GM19328 (cell line): ENCODE results near the gene EVI5.

Experiments used
- ATAC-seq: cut with Tn5 transposase; IDR thresholded peaks from one replicate; pipeline ENCODE4 v1.9.1; 2021; ENCODE audit warnings: mild to moderate bottlenecking, moderate library complexity; ENCODE audit not compliant: unreplicated experiment

Gene EVI5

DNA sequence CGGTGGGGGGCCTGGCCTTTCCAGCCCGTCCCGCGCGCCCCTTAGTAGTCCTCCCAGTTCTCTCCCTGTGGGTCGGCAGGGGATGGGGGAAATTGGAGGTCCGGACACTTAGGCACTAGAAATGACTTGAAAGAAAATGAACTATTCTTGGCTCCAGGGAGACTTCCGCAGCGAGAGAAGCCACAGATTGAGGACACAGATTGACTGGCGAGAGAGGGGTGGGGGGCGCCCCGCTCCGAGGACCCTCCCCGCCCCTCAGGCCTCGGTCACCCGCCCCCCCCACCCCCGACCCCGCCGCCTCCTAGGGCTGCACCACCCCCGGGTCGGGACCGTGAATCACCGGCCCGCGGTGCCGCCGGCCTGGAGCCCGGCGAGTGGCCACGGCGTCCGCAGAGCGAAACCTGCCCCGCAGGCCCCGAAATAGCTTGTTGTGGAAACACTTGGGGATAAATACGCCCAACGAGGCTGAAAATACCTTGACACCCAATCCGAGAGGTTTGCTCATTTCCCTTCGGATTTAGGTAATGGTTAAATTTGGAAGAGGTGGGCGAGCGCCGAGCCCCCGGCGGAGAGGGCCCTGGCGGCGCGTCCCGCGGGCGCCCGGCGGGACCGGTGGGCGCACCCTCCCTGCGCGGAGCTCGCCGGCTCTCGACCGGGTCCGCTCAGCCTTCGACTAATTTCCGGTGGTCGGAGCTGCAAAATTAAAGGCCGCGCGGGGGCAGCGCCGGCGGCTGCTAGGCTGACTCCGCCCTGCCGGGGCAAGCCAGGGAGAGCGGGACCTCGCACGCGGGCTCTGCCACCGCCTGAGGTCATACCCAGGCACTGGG, 298.4 kb downstream of the EVI5 start, which contains the start of gene GFI1:
GFI1 (minus strand) TSS at position 675 of the 827 bp plus-strand sequence. CDS start 3,438 bp downstream, outside the sequence.
- ATAC-seq, result no peak

DNA sequence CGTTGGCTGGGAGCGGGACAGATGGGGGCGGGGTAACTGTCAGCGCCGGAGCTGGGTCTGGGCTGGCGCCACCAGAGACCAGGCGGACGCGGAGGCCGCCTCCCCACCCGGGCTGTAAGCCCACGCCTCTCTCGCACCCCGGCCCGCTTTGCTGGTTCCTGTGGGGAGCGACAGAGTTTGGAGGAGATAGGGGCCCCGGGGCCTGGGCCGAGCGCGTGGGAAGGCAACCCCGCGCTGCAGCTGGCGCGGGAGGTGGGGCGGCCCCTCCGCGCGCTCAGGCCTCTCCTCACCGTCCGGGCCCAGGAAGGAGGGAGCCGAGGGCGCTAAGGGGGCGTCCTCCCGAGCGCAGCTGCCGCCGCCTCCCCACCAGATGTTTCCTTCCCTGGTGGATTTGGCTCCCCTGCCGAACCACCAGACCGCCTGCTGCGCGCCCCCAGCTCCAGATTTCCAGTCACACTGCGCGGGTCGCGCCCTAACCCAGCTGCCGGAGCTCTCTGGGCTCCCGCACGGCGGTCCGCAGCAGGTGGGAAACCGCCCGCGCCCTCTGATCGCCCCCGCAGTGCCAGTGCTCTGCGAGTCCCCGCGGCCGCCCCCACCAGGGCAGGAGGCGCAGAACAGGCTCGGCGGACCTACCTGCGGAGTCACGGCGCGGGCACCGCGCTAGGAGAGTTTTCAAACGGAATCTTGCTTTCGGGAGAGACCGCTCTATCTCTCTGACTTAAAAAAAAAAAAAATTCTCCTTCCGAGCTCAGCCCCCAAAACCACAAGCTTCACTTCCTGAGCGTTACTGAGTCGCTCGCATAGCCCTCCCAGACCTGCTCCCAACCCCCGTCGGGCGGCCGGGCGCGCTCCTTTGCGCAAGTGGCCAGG, 299.3 kb downstream of the EVI5 start:
- peak; percentile 50 for ATAC-seq

DNA sequence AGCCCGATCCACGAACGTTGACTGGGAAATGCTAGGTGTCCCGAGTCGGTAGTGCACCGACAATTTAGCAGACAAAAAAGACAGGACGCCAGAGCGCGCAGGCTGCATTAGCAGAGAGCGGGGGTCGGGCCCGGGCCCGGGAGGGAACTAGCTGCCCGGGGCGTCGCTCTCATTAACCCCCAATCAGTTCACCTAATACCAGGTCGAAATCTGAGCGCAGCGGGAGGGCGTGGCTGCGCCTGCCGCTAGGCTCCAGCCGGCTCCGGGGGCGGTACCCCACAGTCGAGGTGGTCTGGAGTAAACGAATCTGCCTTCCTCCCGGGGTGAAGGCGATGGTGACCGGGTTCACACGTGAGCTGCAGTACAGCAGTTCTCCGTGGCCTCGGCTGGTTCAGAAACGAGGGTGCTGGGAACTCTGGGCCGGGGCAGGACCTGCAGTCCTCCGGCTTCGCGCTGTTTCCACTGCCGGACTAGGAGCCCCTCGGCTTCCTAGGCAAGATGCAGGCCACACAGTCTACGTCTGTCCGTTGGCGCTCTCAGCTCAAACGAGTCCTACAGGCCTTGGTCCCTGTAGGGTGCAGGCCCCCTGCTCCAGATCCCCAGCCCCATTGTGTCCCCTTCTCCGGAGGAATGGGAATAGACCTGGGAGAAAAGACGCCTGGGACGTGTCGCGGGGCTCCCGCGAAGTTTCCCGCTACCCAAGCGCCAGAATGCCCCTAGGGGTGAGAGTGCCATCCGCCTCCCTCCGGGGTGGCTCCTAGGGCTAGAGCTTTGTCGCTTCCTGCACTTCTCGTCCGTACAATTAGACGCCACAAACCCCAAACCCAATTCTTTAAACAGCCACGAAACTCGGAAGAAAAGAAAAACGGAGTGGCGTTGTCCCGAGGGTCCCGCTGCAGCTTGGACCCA, 300.2 kb downstream of the EVI5 start:
- no peak for ATAC-seq

DNA sequence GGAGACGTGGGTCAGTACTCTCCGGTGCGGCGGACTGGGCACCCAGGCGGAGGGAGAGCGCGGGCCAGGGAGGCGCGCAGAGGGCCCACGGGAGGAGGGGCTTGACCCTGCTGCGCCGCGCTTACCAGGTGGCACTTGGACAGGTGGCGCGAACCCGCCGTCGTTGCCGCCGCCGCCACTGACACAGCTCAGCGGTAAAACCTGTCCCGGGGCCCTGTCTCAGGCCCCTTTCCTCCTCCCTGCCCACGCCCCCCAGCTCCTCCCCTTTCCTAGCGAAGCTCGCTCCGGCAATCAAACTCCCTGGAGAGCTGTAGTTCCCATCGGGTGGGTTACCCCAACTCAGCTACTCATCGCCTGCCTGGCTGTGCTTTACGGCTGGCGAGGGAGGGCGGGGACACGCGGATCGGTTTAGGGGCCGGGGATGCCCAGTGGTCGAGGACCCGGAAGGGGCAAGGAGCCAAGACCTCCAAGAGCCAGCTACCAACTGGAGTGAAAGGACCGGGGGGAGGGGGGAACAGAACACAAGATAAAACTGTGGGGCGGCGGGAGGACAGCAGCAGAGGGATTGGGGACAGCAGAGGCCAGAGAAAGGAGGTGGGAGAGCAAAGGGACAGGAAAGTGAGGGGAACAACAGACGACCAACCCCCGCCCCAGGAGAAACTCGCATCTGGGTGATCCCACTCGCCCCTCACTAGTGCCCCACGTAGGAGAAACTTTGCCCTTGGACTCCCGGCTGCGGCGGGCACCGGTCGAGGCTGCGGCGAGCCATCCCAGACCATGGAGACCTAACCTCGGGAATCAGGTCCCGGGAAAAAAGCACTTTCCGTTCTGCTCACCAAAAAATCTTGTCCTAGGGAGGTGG, 301.1 kb downstream of the EVI5 start:
- ATAC-seq, result no peak

DNA sequence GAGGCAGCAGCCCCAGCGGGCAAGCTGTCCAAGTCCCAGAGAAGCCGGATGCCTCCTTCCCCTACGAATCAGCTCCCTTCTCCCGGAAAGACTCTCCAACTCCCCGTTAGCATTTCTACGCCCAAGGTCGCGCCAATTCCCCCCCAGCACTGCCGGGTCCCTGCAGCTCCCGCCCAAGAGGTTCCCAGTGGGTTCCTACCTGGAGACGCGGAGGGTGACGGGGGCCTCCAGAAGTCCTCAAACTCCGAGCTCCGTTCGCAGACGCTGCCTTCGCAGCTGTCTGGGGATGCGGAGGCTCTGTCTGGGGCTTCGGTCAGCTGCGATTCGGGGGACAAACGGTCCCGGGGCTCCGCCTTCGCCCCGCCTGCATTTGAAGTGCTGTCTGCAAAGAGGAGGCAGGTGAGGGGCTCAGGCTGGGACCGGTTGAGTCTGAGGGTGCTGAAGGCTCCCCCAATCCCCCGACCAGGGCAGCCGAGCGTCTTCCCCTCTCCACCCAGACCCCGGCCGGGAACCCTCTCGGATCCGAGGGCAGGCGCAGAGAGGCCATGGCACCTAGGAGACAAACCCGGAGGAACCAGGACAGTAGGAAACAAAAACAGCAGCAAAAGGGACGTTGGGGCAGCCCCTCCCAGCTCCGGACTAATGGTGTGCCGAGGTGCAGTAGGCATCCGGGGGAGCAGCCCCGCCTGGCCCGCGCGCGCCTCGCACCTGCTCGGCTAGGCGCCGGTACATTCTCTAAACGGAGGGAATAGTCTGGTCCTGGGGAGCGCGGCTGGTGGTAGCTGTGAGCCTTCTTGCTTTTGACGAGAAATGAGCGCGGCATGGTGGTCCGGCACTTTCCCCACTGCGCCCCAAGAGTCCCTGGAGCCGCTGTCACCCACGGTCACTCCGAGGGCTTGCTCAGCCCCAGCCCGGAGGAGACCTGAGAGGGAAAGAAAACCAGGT, 302.0 kb downstream of the EVI5 start:
- no peak for ATAC-seq

DNA sequence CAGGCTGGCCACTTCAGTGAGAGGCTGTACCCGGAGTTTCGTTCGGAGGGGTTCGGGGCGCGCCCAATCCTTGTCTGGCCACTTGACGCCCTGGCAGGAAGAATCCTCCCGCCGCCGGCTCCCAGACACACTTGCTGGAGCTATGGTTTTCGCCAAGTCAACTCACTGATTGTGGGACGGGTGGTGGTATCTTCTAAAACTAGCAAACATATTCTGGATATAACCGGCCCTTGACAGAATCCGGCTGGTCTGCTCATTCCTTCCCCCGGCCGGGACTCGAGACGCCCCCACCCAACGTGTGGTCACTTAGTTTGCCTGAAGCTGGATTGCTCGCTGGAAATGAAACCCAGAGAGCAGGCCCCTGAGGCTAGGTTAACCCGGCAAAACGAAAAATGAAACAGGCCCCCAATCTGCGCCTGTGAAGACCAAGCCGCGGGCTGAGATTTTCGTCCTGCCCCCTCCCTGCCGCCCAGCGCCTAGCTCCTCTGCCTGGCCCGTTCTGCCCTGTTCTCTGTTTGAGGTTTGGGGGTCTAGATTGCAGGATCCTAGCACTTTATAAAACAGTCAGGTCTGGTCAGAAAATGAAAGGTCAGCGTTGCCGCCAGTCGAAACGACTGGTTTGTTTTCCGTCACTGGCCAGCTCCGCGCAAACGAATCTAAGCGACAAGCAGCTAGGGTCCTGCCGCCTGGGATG, 302.8 kb downstream of the EVI5 start:
- ATAC-seq, result no peak

DNA sequence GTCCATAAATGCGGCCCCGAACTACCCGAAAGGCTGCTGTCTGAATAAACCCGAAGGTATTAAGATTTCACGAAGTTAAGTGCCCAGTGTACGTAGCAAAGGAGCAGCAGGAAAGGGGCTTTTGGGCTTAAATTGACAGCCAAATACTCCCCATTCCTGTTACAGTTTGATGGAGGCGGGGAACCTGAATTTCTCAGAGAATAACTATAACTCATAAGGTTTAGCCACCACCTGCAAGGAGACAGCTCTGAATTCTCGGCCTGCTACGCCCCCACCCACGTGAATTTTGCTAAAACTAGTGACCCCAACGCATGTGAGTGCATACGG, 303.3 kb downstream of the EVI5 start:
- no peak for ATAC-seq

DNA sequence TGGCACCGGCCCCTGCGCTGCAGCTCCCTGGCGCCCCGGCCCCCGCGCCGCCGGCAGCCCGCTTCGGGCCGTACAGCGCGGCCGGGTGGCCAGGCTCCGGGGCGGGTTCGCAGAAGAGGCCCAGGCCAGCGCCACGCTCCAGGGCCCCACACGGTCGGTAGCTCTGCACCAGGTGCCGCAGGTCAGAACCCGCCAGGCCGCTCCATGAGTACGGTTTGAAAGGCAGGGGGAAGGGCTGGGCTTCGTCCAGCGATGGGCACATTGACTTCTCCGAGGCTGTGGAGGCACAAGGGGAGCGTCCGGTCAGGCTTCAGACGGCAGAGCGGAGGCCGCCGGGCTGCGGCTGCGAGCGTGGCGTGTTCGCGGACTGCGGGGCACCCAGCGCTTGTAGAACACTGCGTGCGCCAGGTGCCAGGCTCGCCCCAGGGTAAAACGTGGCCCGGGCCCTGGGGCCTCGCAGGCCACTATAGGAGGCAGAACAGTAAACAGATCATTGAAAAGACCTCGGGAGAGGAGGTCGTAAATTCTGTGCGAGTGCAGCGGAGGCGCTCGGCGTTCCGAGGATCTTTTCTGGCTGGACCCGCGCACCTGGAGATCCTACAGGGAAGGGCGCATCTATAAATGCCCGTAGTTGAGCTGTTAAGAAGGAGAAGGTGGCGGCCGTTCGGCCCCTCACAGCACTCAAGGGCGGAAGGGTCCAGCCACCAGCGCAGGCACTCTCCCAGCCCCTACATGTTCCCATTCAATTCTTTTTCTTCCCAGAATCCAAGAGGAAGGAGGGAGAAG, 303.9 kb downstream of the EVI5 start:
- no peak for ATAC-seq

DNA sequence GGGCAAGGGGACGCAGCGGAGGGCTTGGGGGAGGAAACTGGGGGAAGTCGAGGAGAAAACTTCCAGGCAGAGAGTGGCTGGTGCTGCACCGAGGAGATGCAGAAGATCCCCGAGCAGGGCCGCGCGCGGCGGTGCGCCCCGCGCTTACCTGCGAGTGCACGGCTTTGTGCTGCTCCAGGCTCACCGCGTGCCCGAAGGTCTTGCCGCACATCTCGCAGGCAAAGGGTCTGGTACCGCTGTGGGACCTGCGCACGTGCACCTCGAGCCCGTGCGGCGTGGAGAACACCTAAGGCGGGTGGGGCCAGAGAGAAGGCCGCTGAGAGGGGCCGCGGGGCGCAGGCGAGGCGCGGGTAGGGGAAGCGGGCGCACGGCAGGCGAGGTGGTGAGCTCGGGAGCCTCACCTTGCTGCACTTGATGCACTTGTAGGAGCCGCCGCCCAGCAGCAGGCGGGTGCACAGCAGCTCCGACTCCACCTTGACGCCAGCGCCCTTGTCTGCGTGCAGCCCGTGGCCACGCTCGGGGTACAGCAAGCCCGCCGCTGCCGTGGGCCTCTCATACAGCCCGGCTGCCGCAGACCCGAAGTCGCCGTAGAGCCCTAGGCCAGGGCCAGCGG, 304.6 kb downstream of the EVI5 start:
- no peak for ATAC-seq

DNA sequence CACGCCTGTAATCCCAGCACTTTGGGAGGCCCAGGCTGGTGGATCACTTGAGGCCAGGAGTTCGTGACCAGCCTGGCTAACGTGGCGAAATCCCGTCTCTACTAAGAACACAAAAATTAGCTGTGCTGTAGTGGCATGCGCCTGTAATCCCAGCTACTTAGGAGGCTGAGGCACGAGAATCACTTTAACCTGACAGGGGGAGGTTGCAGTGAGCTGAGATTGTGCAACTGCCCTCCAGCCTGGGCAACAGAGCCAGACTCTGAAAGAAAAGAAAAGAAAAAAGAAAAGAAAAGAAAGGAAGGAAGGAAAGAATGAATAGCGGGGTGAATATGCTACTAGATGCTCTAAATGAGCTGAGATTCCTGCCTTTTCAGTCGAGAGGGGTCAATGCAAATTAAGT, 305.3 kb downstream of the EVI5 start:
- no peak for ATAC-seq

DNA sequence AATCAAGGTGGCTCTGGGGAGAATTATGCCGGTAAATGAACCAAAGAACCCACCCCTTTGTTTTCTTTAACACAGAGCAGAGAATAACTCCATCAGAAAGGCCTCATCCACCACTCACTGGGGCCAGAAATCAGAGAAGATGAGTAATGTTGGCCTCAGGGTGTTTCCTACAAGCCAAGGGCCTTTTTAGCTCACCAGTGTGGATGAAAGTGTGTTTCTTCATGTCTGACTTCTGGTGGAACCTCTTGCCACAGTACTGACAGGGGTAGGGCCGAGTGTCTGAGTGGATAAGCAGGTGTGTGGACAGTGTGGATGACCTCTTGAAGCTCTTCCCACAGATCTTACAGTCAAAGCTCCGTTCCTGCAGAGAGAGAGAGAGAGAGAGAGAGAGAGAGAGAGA, 306.5 kb downstream of the EVI5 start:
- no peak for ATAC-seq

DNA sequence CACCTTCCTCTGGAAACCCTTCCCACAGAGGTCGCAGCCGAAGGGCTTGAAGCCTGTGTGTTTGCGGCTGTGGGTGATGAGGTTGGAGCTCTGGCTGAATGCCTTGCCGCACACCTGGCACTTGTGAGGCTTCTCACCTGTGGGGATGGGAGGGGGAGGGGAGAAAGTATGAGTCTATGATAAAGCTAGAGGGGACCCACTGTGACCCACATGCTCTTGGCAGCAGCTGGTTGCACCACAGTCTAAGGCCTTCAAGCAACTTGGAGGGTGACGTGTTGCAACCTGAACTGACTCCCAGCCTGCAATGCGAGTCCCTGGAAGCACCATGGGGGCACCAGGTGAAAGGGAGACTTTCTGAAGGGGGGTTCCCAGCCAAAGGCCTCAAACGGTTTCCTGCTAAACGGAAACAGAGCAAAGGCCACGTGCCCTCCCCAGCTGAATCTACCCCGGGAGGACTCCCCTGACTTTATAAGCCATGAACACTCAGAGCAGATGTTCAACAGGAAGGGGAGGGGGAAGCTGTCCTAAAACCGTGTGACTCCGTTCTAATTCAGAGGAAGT, 308.8 kb downstream of the EVI5 start:
- ATAC-seq, result no peak

DNA sequence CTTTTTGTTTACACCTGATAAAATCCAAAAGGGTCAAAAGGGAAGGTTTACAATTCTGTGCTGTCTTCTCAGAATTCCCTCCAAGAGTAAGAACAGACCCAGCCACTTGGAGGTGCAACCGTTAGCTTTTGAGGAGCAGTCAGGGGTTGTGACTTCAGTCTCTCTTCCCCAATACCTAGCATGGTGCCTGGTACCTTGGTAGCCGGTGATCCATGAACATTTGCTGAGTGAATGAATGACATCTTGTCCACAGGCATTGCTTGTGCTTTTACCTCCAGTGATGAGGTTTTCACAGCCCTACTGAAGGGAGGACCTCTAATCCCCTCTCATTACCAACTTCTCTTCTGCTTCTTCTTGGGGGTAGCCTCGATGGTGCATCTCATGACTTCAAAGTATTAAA, 309.9 kb downstream of the EVI5 start:
- ATAC-seq, result no peak

DNA sequence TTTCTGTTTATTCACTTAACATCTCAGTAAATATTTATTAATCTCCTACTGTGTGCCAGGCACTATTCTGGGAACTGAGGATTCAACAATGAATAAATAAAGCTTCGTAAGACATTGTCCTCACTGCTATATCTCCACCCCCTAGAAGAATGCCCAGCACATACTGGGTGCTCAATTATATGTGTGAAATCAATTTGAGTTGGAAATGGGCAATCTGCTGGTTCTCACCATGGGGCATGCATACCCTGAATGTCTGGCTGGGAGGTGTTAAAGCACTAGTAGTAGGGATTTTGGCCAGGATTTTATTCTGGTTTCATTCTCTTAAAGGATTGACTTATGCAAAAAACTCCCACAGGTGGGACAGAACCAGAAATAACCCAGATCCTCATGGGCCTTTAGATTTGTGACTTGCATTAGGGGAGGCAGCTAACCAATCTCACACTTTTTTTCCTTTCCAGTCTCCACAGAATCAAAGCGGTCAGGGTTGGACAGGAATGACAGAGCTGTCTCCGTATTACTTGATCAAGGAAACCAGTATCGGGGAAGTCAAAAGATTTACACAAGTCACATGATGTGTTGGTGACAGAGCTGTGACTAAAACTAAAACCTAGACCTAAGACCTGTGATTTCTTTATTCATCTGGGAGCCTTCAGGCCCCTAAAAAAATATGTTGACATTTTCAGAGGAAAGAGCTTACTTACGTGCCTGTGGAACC, 311.0 kb downstream of the EVI5 start:
- ATAC-seq, result peak; percentile 65

DNA sequence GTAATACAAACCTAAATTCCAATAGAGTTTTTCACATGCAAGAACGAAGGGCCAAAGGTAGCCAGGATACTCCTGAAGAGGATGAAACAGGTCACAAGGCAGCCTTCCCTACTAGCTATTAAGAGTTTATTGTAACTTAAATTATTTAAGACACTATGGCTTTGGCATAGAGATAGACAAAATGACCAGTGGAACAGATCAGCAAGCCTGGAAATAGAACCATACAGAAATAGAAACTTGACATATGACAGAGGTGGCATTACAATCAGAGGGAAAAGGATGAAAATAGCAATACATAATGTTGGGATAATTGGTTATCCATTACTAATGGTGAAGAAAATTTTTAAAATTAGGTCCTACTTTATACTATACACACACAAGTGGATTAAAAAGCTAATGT, 314.7 kb downstream of the EVI5 start:
- no peak for ATAC-seq

DNA sequence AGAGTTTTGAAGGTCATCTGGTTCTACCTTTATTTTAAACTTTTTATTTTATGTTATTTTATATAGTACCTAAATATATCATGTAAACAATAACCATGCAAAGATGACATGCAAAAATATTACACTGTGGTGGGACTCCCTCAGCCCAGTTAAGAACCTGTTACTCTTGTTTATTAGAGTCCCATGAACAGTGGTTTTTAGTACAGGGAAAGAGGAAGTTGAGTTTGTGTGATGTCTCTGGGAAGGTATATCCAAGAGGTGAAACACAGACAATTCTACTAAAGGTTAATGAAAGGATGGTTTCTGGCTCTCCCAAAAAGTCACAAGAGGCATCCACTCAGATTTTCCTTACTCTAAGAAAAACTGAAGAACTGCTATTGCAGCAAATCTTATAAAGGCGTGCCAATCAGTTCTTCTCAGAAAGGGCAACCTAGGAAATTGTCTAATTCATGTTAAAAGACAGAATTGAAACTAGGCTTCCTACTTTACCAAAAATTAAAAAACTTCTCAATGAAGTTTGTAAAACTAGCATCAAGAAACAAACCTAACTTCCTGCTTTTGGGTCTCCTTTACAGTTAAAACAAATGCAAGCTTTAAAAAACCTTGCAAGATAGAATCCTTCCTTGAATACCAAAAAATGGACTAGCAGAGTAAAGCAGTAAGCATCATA, 318.1 kb downstream of the EVI5 start:
- ATAC-seq, result no peak
